HepG2 (cell line): Measurements from ENCODE around the gene NRSN2. TPM values are rescaled to one million over a fixed set of nuclear protein-coding genes. Genes with fewer than 3 reads are reported as not detected.

Experiments
- ATF6 ChIP-seq: sonication (generic); formaldehyde crosslinking; conservative IDR thresholded peaks from 2 replicates; pipeline ENCODE4 v1.4.0; 2020; ENCODE audit warnings: missing genetic modification reagents
- CERS6 ChIP-seq: sonication (generic); formaldehyde crosslinking; IDR thresholded peaks from 2 replicates; pipeline ENCODE4 v1.5.0; 2020; ENCODE audit warnings: missing genetic modification reagents
- DMTF1 ChIP-seq: sonication (generic); formaldehyde crosslinking; IDR thresholded peaks from 2 replicates; pipeline ENCODE4 v1.4.0; 2020; ENCODE audit warnings: mild to moderate bottlenecking, missing genetic modification reagents
- ERF ChIP-seq: IDR thresholded peaks from 2 replicates; pipeline ENCODE4 v1.6.1; 2018; ENCODE audit warnings: missing biosample characterization, missing genetic modification reagents
- IRF1 ChIP-seq: sonication (generic); formaldehyde crosslinking; IDR thresholded peaks from 2 replicates; pipeline ENCODE4 v1.4.0; 2020; ENCODE audit warnings: low read depth, mild to moderate bottlenecking, missing genetic modification reagents
- IRF2 ChIP-seq: IDR thresholded peaks from 2 replicates; pipeline ENCODE4 v1.6.1; 2018; ENCODE audit warnings: missing genetic modification reagents, missing compliant biosample characterization
- LBX2 ChIP-seq: sonication (generic); formaldehyde crosslinking; IDR thresholded peaks from 2 replicates; pipeline ENCODE4 v1.5.0; 2020; ENCODE audit warnings: missing genetic modification reagents, mild to moderate bottlenecking, borderline replicate concordance
- MXI1 ChIP-seq: IDR thresholded peaks from 3 replicates; pipeline ENCODE4 v1.6.1; 2012; ENCODE audit warnings: low read depth, low read length, inconsistent platforms, borderline replicate concordance
- SCMH1 ChIP-seq: sonication (generic); formaldehyde crosslinking; IDR thresholded peaks from 2 replicates; pipeline ENCODE4 v1.9.0; 2021; ENCODE audit warnings: missing genetic modification reagents, mild to moderate bottlenecking, borderline replicate concordance
- SP5 ChIP-seq: IDR thresholded peaks from 2 replicates; pipeline ENCODE4 v1.6.1; 2016; ENCODE audit warnings: low read depth, borderline replicate concordance
- THYN1 ChIP-seq: sonication (generic); formaldehyde crosslinking; IDR thresholded peaks from 2 replicates; pipeline ENCODE4 v1.8.1; 2023; ENCODE audit warnings: low read depth, mild to moderate bottlenecking, moderate library complexity, missing genetic modification reagents, borderline replicate concordance
- ZBED4 ChIP-seq: sonication (generic); formaldehyde crosslinking; IDR thresholded peaks from 2 replicates; pipeline ENCODE4 v1.4.0; 2020; ENCODE audit warnings: missing genetic modification reagents, borderline replicate concordance
- ZNF484 ChIP-seq: sonication (generic); formaldehyde crosslinking; IDR thresholded peaks from 2 replicates; pipeline ENCODE4 v1.5.1; 2020; ENCODE audit warnings: mild to moderate bottlenecking, low read depth, missing genetic modification reagents, borderline replicate concordance
- ZNF556 ChIP-seq: sonication (generic); formaldehyde crosslinking; IDR thresholded peaks from 2 replicates; pipeline ENCODE4 v1.4.0; 2020; ENCODE audit warnings: mild to moderate bottlenecking, missing genetic modification reagents, borderline replicate concordance
- ZSCAN29 ChIP-seq: sonication (generic); formaldehyde crosslinking; conservative IDR thresholded peaks from 2 replicates; pipeline ENCODE4 v1.4.0; 2020; ENCODE audit warnings: mild to moderate bottlenecking, missing genetic modification reagents
- polyA plus RNA-seq, 8 experiments: library from polyadenylated mRNA; depleted of rRNA in 3 of 8; stranded (reverse) in 7 of 8; unstranded in 1 of 8; fragments of >200 nt; fragmentation: Illumina TruSeq in 4 of 8; extraction: Trizol in 4 of 8; gene quantifications; 2 replicates each; pipeline versions ENCODE4 v1.2.1 to v1.2.3, GENCODE V29; 2011 to 2016; ENCODE audit warnings: low read depth in 4 of 8, missing spikeins in 1 of 8, mixed read lengths in 1 of 8; ENCODE audit not compliant: insufficient read depth in 1 of 8
- total RNA-seq, 5 experiments: library from RNA; depleted of rRNA; stranded (reverse); fragments of >200 nt; fragmentation: Illumina TruSeq; extraction: Trizol; gene quantifications; 2 replicates each; pipeline ENCODE4 v1.2.3, GENCODE V29; 2016; ENCODE audit warnings: low read depth in 1 of 5

Gene NRSN2
- total and polyA plus RNA-seq, 2 of the 13 experiments (the other 11 are each of a cell fraction or from before 2014, with no cell fraction given) = 32.3 to 49.4 TPM

GRCh38 chr20:354298-354977 is 7.5 kb downstream of the NRSN2 start (continued):
- peak; percentile 92; the same call in 1 of the 2 replicates for TF ChIP-seq ATF6 (CRISPR knock-in tag)
- no peak for TF ChIP-seq DMTF1 (CRISPR knock-in tag)
- TF ChIP-seq ZNF556 (CRISPR knock-in tag) = peak; percentile 74; the same call in 1 of the 2 replicates
- peak; percentile 90 for TF ChIP-seq IRF2 (CRISPR knock-in tag)
- TF ChIP-seq ZBED4 (CRISPR knock-in tag) = peak; percentile 64; the same call in 1 of the 2 replicates
- no peak for TF ChIP-seq ZNF484 (CRISPR knock-in tag)
- peak; percentile 65; the same call in 1 of the 2 replicates for TF ChIP-seq SP5 (CRISPR knock-in tag)
- TF ChIP-seq IRF1 (CRISPR knock-in tag) = 0 out of 2 replicates have a peak, but pooled peaks have one; percentile 69
- TF ChIP-seq ZSCAN29 = no peak
- no peak for TF ChIP-seq CERS6 (CRISPR knock-in tag)
- TF ChIP-seq THYN1 (CRISPR knock-in tag) = no peak
- TF ChIP-seq ERF (CRISPR knock-in tag) = peak; percentile 98
- TF ChIP-seq SCMH1 (CRISPR knock-in tag) = no peak
- TF ChIP-seq LBX2 = no peak
- peak; percentile 44; the same call in 1 of the 3 replicates for TF ChIP-seq MXI1
